Ishikawa (cell line): ENCODE results near the gene PTGIR.

Experiments used
- CEBPB ChIP-seq: IDR thresholded peaks from 2 replicates; pipeline ENCODE4 v1.6.1; 2012
- CREB1 ChIP-seq: IDR thresholded peaks from 2 replicates; pipeline ENCODE4 v1.6.1; 2012; ENCODE audit warnings: low read depth
- EGR1 ChIP-seq: IDR thresholded peaks from 2 replicates; pipeline ENCODE4 v1.6.1; 2012
- EP300 ChIP-seq: IDR thresholded peaks from 2 replicates; pipeline ENCODE4 v1.6.1; 2012; ENCODE audit warnings: borderline replicate concordance
- FOXM1 ChIP-seq: IDR thresholded peaks from 2 replicates; pipeline ENCODE4 v1.6.1; 2012; ENCODE audit warnings: low read depth, borderline replicate concordance
- MAX ChIP-seq: IDR thresholded peaks from 2 replicates; pipeline ENCODE4 v1.6.1; 2012
- NFIC ChIP-seq: IDR thresholded peaks from 2 replicates; pipeline ENCODE4 v1.6.1; 2012
- RAD21 ChIP-seq: IDR thresholded peaks from 2 replicates; pipeline ENCODE4 v1.6.1; 2012; ENCODE audit warnings: low read depth
- REST ChIP-seq: IDR thresholded peaks from 2 replicates; pipeline ENCODE4 v1.6.1; 2012; ENCODE audit warnings: low read depth, mild to moderate bottlenecking
- TAF1 ChIP-seq: IDR thresholded peaks from 2 replicates; pipeline ENCODE4 v1.6.1; 2012; ENCODE audit warnings: low read depth, mild to moderate bottlenecking
- TCF12 ChIP-seq: IDR thresholded peaks from 2 replicates; pipeline ENCODE4 v1.6.1; 2012; ENCODE audit warnings: low read depth
- TEAD4 ChIP-seq: IDR thresholded peaks from 2 replicates; pipeline ENCODE4 v1.6.1; 2012
- USF1 ChIP-seq: IDR thresholded peaks from 2 replicates; pipeline ENCODE4 v1.6.1; 2012
- YY1 ChIP-seq: IDR thresholded peaks from 2 replicates; pipeline ENCODE4 v1.6.1; 2012; ENCODE audit warnings: low read depth
- ZBTB7A ChIP-seq: IDR thresholded peaks from 2 replicates; pipeline ENCODE4 v1.6.1; 2012; ENCODE audit warnings: low read depth

PTGIR gene

GRCh38 chr19:46613525-46613924, 11.4 kb downstream of the PTGIR start:
- TF ChIP-seq EGR1 = no peak
- no peak for TF ChIP-seq TEAD4
- TF ChIP-seq TCF12 = no peak
- TF ChIP-seq MAX = no peak
- TF ChIP-seq USF1 = no peak
- TF ChIP-seq RAD21 = no peak
- no peak for TF ChIP-seq REST
- TF ChIP-seq ZBTB7A = no peak
- TF ChIP-seq EP300 = no peak
- TF ChIP-seq YY1 = no peak
- no peak for TF ChIP-seq FOXM1
- TF ChIP-seq NFIC = no peak
- no peak for TF ChIP-seq TAF1
- TF ChIP-seq CREB1 = no peak

- TF ChIP-seq MAX = no peak
- no peak for TF ChIP-seq EGR1
Measured at GRCh38 chr19:46611776-46612175, 13.1 kb downstream of the PTGIR start.

GRCh38 chr19:46610851-46611770, 13.8 kb downstream of the PTGIR start:
- TF ChIP-seq MAX (no peak), NFIC (no peak), RAD21 (no peak), USF1 (no peak), TCF12 (no peak), TAF1 (no peak), EP300 (no peak), YY1 (no peak)

- no peak for TF ChIP-seq NFIC
- TF ChIP-seq EP300 = no peak
- TF ChIP-seq TEAD4 = no peak
- no peak for TF ChIP-seq TAF1
- TF ChIP-seq TCF12 = no peak
- no peak for TF ChIP-seq CEBPB
- no peak for TF ChIP-seq CREB1
- TF ChIP-seq ZBTB7A = no peak
- no peak for TF ChIP-seq EGR1
- no peak for TF ChIP-seq REST
- no peak for TF ChIP-seq FOXM1
Measured at GRCh38 chr19:46610413-46610775, 14.5 kb downstream of the PTGIR start.

- TF ChIP-seq USF1 = no peak
Measured at GRCh38 chr19:46609511-46610412, 15.1 kb downstream of the PTGIR start.
